Glutamatergic neuron (in vitro differentiated cells): ENCODE results near the gene GABRA4. TPM values are rescaled to one million over a fixed set of nuclear protein-coding genes. Genes with fewer than 3 reads are reported as not detected.

Source experiments
- DNase-seq: peaks from one replicate; pipeline ENCODE4 v3.0.0; 2022
- H3K27ac Mint-ChIP-seq: one replicate; pipeline ENCODE4 v1.8.0; 2020; ENCODE audit warnings: mild to moderate bottlenecking, mixed read lengths, inconsistent platforms; ENCODE audit not compliant: unreplicated experiment
- H3K27me3 Mint-ChIP-seq: one replicate; pipeline ENCODE4 v1.8.0; 2020; ENCODE audit warnings: mild to moderate bottlenecking, moderate library complexity, mixed read lengths, inconsistent platforms; ENCODE audit not compliant: unreplicated experiment
- H3K36me3 Mint-ChIP-seq: one replicate; pipeline ENCODE4 v1.8.0; 2020; ENCODE audit warnings: mild to moderate bottlenecking, mixed read lengths, inconsistent platforms; ENCODE audit not compliant: unreplicated experiment
- H3K4me1 Mint-ChIP-seq: one replicate; pipeline ENCODE4 v1.8.0; 2020; ENCODE audit warnings: mild to moderate bottlenecking, low read depth, mixed read lengths, inconsistent platforms; ENCODE audit not compliant: unreplicated experiment
- H3K4me3 Mint-ChIP-seq: one replicate; pipeline ENCODE4 v1.8.0; 2020; ENCODE audit warnings: mild to moderate bottlenecking, mixed read lengths, inconsistent platforms; ENCODE audit not compliant: unreplicated experiment
- H3K9me3 Mint-ChIP-seq: one replicate; pipeline ENCODE4 v1.8.0; 2020; ENCODE audit warnings: mild to moderate bottlenecking, moderate library complexity, mixed read lengths, inconsistent platforms; ENCODE audit not compliant: unreplicated experiment
- total RNA-seq: library from RNA; stranded (reverse); fragmentation: NEBNext Ultra II Directional; extraction: Animal tissue kit (Norgen Biotek cat#: 25700); gene quantifications from one replicate; pipeline ENCODE4 v1.2.1, GENCODE V29; 2021; ENCODE audit not compliant: unreplicated experiment
- TF ChIP-seq, protein P1 (sequence below): fragments of 200-600 bp; sonication (generic); IDR thresholded peaks from one replicate; pipeline ENCODE4 v1.5.0; 2021; ENCODE audit not compliant: partially characterized antibody, unreplicated experiment

GABRA4 gene
- total RNA-seq, 1 donor from 2014 or later: not detected

GRCh38 chr4:46955601-46956000 is 37.8 kb downstream of the GABRA4 start:
- Mint-ChIP-seq H3K36me3 (no peaks in the 10 kb centered on the region), H3K9me3 (no peaks in the 10 kb centered on the region), H3K27ac (no peak overlapping the region), H3K4me3 (no peak overlapping the region), H3K27me3 (no peaks in the 10 kb centered on the region), H3K4me1 (no peaks in the 10 kb centered on the region)
- no peak for DNase-seq
- TF ChIP-seq, protein P1, sequence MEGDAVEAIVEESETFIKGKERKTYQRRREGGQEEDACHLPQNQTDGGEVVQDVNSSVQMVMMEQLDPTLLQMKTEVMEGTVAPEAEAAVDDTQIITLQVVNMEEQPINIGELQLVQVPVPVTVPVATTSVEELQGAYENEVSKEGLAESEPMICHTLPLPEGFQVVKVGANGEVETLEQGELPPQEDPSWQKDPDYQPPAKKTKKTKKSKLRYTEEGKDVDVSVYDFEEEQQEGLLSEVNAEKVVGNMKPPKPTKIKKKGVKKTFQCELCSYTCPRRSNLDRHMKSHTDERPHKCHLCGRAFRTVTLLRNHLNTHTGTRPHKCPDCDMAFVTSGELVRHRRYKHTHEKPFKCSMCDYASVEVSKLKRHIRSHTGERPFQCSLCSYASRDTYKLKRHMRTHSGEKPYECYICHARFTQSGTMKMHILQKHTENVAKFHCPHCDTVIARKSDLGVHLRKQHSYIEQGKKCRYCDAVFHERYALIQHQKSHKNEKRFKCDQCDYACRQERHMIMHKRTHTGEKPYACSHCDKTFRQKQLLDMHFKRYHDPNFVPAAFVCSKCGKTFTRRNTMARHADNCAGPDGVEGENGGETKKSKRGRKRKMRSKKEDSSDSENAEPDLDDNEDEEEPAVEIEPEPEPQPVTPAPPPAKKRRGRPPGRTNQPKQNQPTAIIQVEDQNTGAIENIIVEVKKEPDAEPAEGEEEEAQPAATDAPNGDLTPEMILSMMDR: no peak

GRCh38 chr4:46954643-46955042 is 38.7 kb downstream of the GABRA4 start:
- TF ChIP-seq, protein P1: no peak
- Mint-ChIP-seq H3K27me3 (no peaks in the 10 kb centered on the region), H3K4me1 (no peaks in the 10 kb centered on the region), H3K27ac (no peak overlapping the region), H3K36me3 (no peaks in the 10 kb centered on the region), H3K4me3 (no peak overlapping the region), H3K9me3 (no peaks in the 10 kb centered on the region)
- no peak for DNase-seq

DNA sequence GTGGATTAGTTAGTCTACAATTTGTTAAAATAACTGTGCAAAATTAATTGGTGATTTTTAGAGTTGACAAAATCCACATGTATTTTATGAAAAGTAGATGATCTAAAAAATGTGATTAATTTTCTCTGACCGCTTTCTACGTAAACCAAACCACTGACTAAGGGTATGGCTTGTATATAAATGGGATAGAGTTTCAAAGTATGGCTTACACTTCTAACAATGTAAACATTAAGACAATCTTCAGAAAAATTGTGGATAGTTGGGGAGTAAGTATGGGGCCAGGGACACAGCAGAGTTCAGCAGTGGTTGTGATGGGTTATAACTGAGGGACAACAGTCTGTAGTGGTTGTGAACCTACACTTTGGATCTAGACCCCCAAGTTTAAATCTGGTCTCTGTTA is 39.8 kb downstream of the GABRA4 start:
- no peak overlapping the region for H3K27ac Mint-ChIP-seq
- H3K4me3 Mint-ChIP-seq: no peak overlapping the region
- TF ChIP-seq, protein P1: no peak
- no peak for DNase-seq
- H3K4me1 Mint-ChIP-seq: no peaks in the 10 kb centered on the region
- H3K36me3 Mint-ChIP-seq: no peaks in the 10 kb centered on the region
- no peaks in the 10 kb centered on the region for H3K9me3 Mint-ChIP-seq
- no peaks in the 10 kb centered on the region for H3K27me3 Mint-ChIP-seq

DNA sequence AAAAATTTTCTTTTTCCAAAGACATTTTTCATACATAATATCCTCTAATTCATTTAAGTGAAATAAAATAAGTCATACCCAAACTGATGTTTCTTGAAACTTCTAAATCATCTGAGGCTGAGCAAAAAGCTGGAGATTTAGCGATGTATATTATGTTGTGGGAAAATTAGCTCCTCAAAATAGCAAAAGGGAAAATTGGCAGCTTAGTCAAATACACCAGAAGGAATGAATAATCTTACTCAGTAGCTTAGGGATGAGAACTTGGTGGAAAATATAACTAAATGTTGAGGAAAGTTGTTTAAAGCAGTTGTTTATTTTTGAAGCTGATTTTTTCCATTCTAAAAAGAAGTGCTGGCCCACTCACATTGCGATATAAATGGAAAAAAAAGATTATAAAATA is 40.9 kb downstream of the GABRA4 start:
- no peak for DNase-seq
- TF ChIP-seq, protein P1: no peak
- no peaks in the 10 kb centered on the region for H3K9me3 Mint-ChIP-seq
- H3K27ac Mint-ChIP-seq: no peak overlapping the region
- no peaks in the 10 kb centered on the region for H3K36me3 Mint-ChIP-seq
- H3K4me3 Mint-ChIP-seq: no peak overlapping the region
- no peaks in the 10 kb centered on the region for H3K4me1 Mint-ChIP-seq
- no peaks in the 10 kb centered on the region for H3K27me3 Mint-ChIP-seq

GRCh38 chr4:46950826-46951225 is 42.6 kb downstream of the GABRA4 start:
- H3K36me3 Mint-ChIP-seq: no peaks in the 10 kb centered on the region
- H3K27me3 Mint-ChIP-seq: no peaks in the 10 kb centered on the region
- TF ChIP-seq, protein P1: no peak
- H3K27ac Mint-ChIP-seq: no peak overlapping the region
- no peaks in the 10 kb centered on the region for H3K9me3 Mint-ChIP-seq
- DNase-seq: no peak
- no peak overlapping the region for H3K4me3 Mint-ChIP-seq
- no peaks in the 10 kb centered on the region for H3K4me1 Mint-ChIP-seq
